ENCODE results near the gene NT5DC1.

NT5DC1 gene

DNA sequence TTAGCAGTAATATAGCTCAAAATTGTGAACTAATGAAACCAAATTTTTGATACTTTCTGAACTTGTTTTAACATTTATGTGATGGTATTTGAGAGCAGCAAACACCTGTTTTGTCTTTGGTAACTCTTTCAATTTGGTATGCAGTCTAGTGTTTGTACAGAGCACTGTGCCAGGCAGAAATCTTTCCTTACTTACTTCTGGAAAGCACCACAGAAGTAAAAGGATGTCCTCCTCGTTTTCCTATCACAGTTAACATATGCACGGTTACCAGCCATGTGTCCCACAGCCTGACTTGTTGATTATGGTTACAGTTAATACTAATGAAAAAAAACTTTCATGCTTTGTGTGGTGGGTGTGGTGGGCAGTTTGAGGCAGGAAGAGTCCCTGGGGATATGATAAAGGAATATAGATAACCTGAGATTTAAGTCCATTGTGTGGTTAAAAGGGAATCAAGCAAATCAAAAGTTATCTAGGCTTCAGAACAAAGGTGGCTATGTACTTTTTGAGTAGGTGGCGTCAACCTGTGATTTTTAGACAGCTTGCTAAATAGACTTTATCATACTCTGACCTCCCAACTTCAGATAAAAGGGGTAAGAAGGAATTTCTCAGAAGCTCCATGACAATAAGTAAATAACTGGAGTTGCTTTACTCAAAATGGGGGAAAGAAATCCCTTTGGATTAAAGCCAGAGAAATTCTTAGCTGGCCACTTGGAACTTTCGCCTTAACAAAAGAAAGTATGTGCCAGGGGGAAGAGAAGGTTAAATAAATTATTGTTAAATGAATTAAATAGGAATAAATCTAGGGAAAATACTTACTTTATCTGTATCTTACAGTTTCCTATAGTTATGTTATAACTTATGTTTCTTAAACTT is 45.4 kb downstream of the NT5DC1 start:
- no peak for DNase-seq

DNA sequence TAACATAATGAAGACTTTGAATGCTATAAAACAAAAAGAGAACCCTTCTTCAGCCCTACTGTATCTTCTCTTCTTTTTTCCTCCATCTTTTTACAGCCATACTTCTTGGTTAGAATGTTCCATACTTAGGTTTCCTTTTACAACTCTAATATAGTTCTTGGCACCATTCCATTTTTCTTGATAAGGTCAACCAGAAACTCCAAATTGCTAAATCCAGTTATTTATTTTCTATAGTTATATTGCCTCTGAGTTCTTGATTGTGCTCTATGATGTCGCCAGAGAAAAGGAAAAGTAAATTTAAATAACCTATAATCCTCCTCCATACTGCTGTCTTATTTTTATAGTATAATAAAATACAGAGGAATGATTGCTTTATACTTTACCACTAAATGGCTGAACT is 52.0 kb downstream of the NT5DC1 start:
- DNase-seq: no peak

DNA sequence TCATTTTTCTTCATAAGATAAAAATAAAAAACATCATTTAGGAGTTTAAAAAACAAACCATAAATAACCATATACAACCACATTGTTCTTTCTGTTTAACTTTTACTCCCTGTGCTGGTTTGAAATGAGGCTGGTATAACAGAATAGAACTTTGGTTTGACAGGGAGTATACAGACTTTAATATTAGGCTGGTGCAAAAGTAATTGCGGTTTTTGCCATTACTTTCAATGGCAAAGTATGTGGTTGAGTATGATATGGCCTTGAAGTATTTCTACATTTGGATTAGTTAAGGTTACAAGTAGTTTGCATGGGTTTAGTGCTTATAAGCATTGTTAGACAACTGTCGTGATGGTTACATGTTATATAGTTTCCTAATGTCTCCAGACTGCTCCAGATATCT is 54.2 kb downstream of the NT5DC1 start:
- DNase-seq: no peak

DNA sequence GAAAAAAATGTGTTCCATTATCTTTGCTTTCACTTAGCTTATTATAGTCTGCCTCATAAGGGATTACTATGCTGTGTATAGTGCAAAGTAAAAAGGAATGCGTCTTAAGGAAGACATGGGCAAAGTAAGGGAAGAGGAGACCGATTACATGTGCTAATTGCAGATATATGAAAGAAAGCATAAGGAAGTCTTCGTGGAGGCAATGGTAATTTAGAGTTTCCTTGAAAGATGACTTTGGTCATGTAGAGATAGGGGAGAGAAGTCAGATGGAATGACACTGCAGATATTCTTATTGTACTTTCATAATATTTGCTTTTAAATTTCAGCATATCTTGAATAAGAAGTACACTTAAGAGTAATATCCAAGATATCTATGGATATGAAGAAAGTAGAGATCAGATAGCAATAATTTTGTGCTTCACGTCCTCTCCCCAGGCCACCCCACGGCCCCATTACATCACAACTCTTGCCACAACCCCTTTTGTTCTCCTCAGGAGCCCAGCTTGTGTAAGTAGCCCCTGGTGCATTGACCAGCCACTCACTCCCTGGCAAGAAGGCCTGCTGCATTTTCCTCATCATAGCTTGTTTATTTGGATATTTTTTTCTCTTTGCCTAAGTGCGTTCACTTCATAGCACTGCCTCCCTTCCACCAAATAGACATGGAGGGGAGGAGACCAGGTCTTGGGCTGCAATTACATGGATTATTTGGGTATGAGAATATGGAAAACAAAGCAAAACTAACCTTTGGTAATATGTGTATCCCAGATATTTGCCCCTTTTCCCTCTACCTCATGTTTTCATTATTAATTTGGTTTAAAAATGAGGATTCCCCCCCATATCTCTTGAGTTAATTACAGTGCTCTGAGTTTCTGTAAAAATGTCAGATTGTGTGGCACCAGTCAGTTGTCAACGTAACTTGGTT is 56.0 kb downstream of the NT5DC1 start:
- DNase-seq: no peak

DNA sequence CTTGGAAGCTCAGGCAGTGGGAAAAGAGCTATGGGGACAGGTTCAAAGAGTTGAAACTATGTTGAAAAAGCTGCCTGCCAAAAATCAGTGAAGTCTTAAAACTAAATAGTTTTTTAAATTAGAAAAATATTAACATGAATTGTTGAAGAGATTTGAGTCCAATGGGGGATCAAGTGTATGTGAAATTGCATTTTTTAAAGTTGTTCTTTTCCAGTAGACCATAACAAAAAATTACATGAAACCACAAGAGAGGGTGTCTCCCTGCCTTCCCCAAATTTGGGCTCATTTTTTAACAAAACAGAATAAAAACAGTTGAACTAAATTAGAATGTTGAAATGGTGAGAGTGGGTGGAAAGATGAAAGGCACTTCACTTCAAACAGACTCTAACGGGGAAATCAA is 56.7 kb downstream of the NT5DC1 start:
- no peak for DNase-seq

DNA sequence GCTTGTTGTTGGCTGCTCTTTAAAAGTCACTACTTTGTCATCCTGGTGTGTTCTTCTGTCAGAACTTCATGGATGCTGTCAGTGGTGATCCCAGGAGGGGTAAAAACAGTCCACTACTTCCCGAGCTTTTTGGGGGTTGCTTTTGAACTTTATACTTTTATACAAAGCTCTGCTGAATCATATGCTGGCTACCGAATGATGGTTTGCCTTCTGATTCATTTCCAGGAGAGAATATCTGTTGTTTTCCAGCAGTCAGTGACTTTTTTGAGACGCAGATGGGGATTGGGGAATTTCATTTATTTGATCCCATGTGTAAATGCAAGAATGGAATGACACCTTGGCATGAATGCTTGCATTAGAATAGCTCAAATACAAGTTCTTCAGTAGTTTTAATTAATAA is 58.0 kb downstream of the NT5DC1 start:
- DNase-seq: no peak

DNA sequence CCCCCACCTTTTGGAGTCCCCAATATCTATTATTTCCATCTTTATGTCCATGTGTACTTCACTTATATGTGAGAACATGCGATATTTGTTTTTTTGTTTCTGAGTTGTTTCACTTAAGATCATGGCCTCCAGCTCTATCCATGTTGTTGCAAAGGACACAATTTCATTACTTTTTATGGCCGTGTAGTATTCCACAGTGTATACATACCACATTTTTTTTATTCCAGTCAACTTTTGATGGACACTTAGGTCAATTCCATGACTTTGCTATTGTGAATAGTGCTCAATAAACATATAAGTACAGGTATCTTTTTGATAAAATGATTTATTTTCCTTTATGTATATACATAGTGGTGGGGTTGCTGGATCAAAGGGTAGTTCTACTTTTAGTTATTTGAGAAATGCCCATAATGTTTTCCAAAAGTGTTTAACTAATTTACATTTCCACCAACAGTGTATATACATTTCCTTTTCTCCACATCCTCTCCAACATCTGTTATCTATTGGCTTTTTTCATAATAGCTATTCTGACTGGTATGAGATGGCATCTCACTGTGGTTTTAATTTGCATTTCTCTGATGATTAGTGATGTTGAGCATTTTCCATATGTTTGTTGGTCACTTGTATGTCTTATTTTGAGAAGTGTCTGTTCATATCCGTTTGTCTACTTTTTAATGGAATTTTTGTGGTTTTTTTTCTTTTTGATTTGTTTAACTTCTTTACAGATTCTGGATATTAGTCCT is 59.3 kb downstream of the NT5DC1 start:
- DNase-seq: no peak

DNA sequence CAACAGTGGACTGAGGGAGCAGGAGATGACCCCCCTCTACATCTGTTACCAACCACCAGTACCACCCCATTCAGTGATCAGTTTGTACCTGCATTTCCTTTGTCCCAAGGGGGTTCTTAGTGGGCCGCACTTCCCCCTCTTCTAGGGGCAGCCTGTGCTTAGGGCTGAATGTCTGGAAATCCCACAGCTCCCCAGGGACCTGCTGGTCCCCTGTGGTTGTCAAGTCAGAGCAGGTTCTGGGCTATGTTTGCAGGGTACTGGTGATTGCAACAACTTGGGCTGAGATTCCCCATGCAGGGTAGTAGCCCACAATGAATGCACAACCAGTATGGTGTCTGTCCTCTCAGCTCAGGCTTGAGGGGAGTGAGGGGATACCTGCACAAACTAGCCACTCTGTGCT is 64.9 kb downstream of the NT5DC1 start:
- DNase-seq: no peak

DNA sequence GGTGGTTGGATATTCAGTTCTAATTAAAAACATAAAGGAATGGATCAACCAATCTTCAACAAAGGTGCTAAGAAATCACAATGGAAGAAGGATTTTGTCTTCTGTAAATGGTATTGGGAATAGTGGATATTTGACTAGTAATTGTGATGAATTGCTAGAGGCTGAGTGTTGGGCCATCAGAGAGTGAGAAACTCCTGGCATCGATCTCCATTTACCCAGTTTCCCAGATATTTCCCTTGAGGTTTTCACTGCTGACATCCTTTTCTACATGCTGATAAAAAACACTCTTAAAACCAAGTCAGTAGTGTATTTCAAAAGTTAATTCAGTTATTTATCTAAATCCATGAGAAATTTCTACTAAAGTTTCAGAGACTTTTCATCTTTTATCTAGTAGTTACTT is 65.7 kb downstream of the NT5DC1 start:
- DNase-seq: no peak

DNA sequence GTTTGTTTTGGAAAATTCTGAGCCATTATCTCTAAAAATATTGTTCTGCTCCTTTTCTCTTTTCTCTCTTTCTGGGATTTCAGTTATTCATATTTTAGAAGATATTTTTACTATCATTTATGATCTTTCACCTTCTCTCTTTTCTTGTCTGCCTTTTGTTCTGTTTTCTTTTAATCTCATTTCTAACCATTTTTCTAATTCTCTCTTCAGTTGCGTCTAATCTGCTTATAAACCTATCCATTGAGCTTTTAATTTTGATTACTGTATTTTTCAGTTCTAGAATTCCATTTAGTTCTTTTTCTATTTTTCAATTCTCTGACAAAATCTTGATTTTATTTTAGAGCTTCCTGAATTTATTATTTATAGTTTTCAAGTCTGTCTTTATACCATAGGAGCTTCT is 67.5 kb downstream of the NT5DC1 start:
- no peak for DNase-seq

DNA sequence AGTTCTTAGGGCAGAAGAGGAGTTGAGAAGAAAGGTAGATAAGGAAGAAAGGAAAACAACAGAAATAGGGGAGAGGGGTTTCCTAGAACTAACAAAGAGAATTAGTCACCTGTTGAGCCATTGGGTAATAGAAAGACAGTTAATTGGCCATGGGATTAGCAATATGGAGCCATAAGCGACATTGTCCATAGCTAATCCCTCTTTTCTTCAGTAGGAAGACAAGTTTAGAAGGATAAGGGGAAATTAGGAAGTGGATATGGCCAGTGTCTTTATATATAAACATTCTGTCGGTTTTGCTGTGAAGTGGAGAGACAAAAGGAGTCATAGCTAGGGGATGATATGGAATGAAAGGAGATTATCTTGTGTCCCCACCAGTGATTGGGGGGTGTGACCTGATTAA is 69.2 kb downstream of the NT5DC1 start:
- DNase-seq: no peak

DNA sequence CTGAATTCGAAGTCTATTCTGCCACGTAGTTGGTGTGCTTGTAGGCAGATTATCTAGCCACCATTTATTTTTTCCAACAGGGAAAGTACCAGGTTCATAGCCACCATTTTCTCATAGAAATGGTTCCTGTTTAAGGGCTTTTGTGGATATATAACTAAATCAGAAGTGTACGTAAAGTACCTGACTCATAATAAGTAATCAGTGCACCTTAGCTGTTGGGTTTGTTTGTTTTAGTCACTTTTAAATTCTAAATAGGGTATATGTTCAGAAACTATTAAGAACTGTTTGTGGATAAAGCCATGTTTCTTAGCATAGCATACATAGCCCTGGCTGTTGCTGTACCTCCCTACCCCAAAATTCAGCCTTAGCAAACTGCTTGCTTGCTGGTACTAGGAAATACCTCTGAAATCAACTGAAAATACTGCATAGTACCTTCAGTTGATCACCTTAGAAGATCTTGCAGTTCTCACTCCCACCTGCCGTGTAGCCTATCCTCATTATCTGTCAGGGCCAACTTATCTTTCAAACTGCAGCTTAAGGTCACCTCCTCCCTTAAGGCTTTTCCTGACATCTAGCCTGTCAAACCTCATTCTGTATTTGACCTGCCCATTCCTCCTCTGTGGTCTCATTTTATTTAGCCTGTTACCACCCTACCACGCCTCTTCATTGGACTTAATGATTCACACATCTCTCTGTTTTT is 69.9 kb downstream of the NT5DC1 start:
- no peak for DNase-seq

DNA sequence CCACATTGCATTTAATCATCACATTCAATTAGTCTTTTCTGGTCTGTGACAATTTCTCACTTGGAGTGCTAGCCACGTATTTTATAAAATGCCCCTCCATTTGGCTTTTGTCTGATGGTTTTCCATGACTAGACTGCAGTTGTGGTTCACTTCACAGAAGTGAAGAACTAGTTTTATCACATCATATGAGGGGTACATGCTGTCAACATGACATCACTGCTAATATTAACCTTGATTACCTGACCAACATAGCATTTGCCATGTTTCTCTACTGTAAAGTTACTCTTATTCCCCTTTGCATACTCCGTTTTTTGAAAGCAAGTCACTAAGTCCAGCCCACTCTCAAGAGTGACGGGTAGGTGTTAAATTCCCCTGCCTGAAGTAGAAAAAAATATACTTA is 73.3 kb downstream of the NT5DC1 start:
- DNase-seq: no peak

DNA sequence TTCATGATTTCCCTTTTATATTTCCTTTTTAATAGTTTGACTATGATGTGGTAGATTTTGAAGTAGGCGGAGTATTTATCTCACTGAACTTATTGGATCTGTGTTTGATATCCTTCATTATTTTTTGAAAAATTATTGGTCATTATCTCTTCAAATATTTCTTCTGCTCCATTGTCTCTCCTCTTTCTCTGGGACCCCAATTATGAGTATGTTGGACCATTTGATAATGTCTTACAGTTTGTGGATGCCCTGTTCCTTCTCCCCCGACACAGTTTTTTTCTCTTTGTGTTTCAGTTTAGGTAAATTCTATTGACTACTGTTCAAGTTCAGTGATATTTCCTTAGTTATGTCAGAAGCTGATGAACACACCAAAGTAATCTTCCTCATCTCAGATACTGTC is 74.7 kb downstream of the NT5DC1 start:
- no peak for DNase-seq

DNA sequence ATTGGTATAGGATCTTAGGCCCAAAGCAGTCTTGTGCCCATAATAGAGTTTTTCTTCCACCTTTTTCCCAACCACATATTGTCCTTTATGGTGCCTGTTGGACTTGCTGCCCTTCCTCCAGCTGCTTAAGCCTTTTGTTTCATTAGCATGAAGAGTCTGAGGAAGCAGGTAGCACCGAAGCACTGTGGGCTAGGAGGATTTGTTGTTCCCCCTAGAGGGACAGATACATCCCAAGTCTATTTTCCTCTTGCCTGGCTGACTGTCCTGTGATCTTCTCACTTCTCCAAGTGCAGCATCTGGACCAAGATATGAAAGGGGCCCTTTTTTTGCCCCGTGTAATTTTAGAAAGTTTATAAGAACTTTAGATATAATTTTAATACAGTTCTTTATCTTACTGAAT is 75.9 kb downstream of the NT5DC1 start:
- no peak for DNase-seq

DNA sequence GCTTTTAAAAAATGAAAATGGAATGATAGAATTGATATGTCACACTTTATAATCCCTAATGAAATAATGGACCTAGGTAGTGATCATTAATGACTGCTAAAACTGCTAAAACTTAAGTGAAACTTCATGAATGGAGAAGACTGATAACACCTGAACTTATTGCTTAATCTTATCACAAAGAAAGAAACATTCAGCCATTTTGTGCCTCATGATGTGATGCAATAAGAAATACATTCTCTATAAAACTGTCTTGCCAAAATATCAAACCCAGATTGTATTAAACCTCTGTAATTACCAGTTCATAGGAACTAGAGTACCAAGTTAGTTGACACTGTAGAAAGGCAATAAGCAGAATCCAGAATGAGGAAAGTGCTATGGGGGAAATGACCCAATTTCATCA is 79.7 kb downstream of the NT5DC1 start:
- DNase-seq: no peak

DNA sequence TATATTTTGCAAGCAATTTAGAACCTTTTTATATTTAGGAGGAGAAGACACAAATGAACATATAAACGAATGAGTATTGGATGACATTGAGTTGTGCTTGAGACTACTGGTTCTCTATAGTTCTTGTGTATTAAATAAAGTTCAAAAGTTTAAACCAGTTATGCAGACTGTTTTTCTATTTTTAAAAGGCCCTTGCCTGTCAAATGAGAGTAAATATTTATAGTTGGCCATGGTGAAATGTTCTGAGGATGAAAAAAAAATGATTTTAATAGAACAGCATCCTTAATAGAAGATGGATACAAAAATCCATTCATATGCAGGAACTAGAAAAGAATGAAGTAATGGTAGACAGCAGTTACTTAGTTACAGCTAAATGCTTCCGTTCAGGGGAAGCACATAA is 88.8 kb downstream of the NT5DC1 start:
- no peak for DNase-seq

DNA sequence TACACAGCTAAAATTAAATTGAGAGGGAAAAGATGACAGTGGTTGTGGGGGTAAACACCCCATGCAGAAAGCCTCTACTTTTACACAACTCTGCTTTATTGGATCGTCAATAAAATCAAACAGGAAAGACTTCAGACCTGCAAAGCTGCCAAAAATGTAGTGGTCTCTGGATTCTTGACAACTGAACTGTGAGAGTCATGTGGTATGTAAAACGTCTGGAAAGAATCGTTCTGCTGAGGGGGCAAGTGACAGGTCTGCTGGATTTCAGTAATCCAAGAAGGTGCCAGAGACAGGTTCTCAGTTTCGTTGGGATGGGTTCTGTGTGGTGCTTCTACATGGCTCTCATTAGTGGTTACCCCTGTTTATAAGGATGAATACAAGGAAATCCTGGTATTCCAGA is 89.9 kb downstream of the NT5DC1 start:
- no peak for DNase-seq

DNA sequence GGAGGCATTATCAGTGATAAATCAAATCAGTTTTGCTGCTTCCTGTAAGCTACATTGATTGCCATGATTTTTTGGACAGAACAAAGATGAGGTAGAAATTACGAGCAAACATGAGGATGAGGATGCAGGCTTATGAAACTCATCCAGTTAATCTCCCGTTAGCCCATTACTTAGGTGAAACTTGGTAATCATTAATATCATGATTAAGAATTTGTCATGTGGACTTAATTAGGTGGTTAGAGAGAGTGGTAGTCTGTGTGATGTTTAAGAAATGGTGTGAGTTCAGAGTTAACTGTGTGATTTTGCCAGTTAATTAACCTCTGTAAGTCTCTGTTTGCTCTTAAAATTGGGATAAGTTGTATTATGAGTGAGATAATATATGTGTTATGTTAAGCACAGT is 91.2 kb downstream of the NT5DC1 start:
- DNase-seq: no peak

DNA sequence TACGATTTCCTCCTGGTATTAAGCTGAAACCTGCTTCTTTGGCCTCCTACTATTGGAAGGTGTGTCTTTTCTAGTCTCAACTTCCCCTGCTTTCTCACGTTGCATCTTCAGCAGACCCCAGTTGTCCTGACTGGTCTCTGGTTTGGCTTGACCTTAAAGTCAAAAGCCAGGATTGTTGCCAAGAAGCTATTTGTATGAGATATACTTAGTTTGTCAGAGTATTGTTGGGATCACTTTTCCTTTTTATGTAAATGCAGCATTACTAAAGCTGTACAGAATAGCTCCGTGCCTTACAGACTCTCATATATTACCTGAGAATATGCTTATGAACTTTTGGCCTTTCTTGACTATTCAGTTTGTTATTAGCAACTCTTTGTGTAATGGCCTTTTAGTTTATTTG is 92.1 kb downstream of the NT5DC1 start:
- no peak for DNase-seq

DNA sequence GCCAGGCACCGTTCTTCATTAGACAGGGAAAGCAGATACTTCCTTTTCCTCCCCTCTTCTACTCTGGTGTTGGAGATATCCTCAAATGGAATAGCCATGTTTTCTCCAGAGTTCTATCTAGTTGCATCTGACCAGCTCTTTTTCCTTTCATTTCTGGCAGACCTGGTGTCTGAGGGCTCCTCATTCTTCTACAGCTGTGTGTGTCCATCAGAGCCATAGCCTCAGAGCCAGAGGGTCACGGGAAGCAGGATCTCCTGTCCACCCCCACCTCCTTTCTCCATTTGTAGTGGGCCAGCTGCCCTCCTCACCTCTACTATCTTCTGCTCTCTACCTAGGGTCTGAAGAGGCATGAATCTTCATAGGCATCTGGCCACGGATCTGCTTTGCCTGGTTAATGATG is 96.2 kb downstream of the NT5DC1 start:
- no peak for DNase-seq

DNA sequence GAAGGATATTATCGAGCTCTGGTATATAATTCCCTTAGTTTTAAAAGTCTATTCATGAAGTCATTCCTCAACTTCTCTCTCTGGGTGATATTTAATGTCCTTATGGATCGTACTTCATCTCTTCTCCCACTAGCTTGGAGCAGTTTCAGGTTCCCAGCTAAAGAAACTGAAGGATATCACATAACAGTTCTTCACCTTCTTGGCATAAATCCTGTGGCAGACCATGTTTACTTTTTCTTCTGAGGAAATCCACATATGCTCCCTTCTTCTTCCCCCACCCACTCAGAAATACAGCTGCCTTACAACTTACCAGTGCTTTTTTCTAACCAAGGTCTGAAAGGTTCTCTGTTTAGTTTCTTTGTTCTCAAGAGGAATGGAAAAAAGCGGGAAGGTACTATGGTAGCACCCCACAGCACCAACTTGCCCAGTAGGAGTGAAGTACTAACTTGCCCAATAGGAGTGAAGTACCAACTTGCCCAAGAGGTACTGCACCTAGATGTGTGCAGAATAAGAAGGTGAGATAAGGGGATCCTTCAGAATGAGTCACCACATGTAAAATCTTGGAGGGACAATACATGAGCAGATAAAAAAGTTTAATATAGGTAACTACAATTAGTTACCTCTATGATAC is 100.1 kb downstream of the NT5DC1 start:
- no peak for DNase-seq

Data from NCI-H1092 (cell line).